DND-41 (cell line): Measurements from ENCODE around the gene AJM1.

Source experiments
- ATAC-seq: fragments of 200-7000 bp; cut with Tn5 transposase; 3 replicates; pipeline ENCODE4 v1.9.1; 2021; ENCODE audit warnings: low read depth; ENCODE audit not compliant: insufficient read depth
- DNase-seq: peaks from one replicate; pipeline ENCODE4 v3.0.0-alpha.2; 2020
- H2AFZ ChIP-seq: 2 replicates; pipeline ENCODE4 v1.6.0; 2012; ENCODE audit warnings: low read depth, low read length
- H3K27ac ChIP-seq: 2 replicates; pipeline ENCODE4 v1.5.1; 2012; ENCODE audit warnings: low read length, inconsistent platforms
- H3K27me3 ChIP-seq: fragments of 200-600 bp; sonication (generic); 2 replicates; pipeline ENCODE4 v1.6.0; 2012; ENCODE audit warnings: low read length, mild to moderate bottlenecking, inconsistent platforms; ENCODE audit not compliant: insufficient read depth, poor library complexity
- H3K36me3 ChIP-seq: 2 replicates; pipeline ENCODE4 v1.5.1; 2012; ENCODE audit warnings: low read length, inconsistent platforms; ENCODE audit not compliant: insufficient read depth
- H3K4me1 ChIP-seq: 2 replicates; pipeline ENCODE4 v1.5.1; 2012; ENCODE audit warnings: mild to moderate bottlenecking, low read length; ENCODE audit not compliant: insufficient read depth
- H3K4me2 ChIP-seq: 2 replicates; pipeline ENCODE4 v1.6.0; 2012; ENCODE audit warnings: mild to moderate bottlenecking, moderate library complexity, low read length, inconsistent platforms; ENCODE audit not compliant: insufficient read depth
- H3K4me3 ChIP-seq, 2 experiments: fragments of 200-600 bp in 1 of 2; shearing (Covaris generic) in 1 of 2; 2 replicates each; pipeline ENCODE4 v1.5.1; 2012 to 2016; ENCODE audit warnings: inconsistent platforms in 2 of 2, low read length in 2 of 2, mild to moderate bottlenecking in 2 of 2, low read depth in 1 of 2, moderate library complexity in 1 of 2
- H3K79me2 ChIP-seq: 2 replicates; pipeline ENCODE4 v1.6.0; 2012; ENCODE audit warnings: low read length, inconsistent platforms; ENCODE audit not compliant: insufficient read depth
- H3K9ac ChIP-seq: 2 replicates; pipeline ENCODE4 v1.6.0; 2012; ENCODE audit warnings: low read depth, mild to moderate bottlenecking, inconsistent platforms, low read length, moderate library complexity
- H3K9me3 ChIP-seq: 2 replicates; pipeline ENCODE4 v1.5.1; 2012; ENCODE audit warnings: low read length, moderate library complexity, mild to moderate bottlenecking, inconsistent platforms; ENCODE audit not compliant: insufficient read depth, severe bottlenecking
- H4K20me1 ChIP-seq: 2 replicates; pipeline ENCODE4 v1.6.0; 2012; ENCODE audit warnings: low read length; ENCODE audit not compliant: insufficient read depth
- CTCF ChIP-seq: IDR thresholded peaks from 2 replicates; pipeline ENCODE4 v1.5.1; 2012; ENCODE audit warnings: borderline replicate concordance, low read length, moderate library complexity, mild to moderate bottlenecking; ENCODE audit not compliant: poor library complexity, severe bottlenecking; ENCODE audit errors: extremely low read depth
- EZH2 ChIP-seq: IDR thresholded peaks from 3 replicates; pipeline ENCODE4 v1.6.1; 2012; ENCODE audit warnings: borderline replicate concordance, low read depth, mild to moderate bottlenecking, moderate library complexity, low read length, inconsistent platforms; ENCODE audit not compliant: severe bottlenecking

The AJM1 gene

GRCh38 chr9:136847088-136847825, 5.0 kb downstream of the AJM1 start:
- peak overlapping the region; percentile 88 for H3K9ac ChIP-seq
- H3K27ac ChIP-seq, result no peak overlapping the region
- H3K27me3 ChIP-seq, result no peaks in the 10 kb centered on the region
- peaks cover 26% of the 10 kb centered on the region for H3K4me1 ChIP-seq
- TF ChIP-seq CTCF (no peak), EZH2 (no peak)
- peak overlapping the region; percentile 84; the same call in 1 of the 2 replicates for H2AFZ ChIP-seq
- peaks cover 6% of the 10 kb centered on the region for H3K79me2 ChIP-seq
- H3K9me3 ChIP-seq, result no peaks in the 10 kb centered on the region
- H3K4me2 ChIP-seq, result peak overlapping the region; percentile 88
- no peak for ATAC-seq
- peaks cover 15% of the 10 kb centered on the region for H4K20me1 ChIP-seq
- peak; percentile 31 for DNase-seq
- peaks cover 23% of the 10 kb centered on the region for H3K36me3 ChIP-seq
- peak overlapping the region; percentile 70 to 98; a peak in 3 of 4 replicates for H3K4me3 ChIP-seq

GRCh38 chr9:136847826-136848392, 5.6 kb downstream of the AJM1 start:
- Histone ChIP-seq H3K36me3 (peaks cover 23% of the 10 kb centered on the region), H3K4me2 (peak overlapping the region; percentile 88), H3K9ac (peak overlapping the region; percentile 88), H3K27ac (peak overlapping the region; percentile 76), H3K9me3 (no peaks in the 10 kb centered on the region), H3K79me2 (peaks cover 6% of the 10 kb centered on the region), H3K4me3 (peak overlapping the region; percentile 70 to 98), H3K4me1 (peaks cover 22% of the 10 kb centered on the region), H3K27me3 (no peaks in the 10 kb centered on the region), H2AFZ (peak overlapping the region; percentile 84), H4K20me1 (peaks cover 15% of the 10 kb centered on the region)
- ATAC-seq, result peak; percentile 52
- TF ChIP-seq EZH2, result no peak
- TF ChIP-seq CTCF, result no peak
- DNase-seq, result peak; percentile 84

GRCh38 chr9:136848393-136849037, 6.2 kb downstream of the AJM1 start:
- Histone ChIP-seq H2AFZ (peak overlapping the region; percentile 84), H3K9me3 (no peaks in the 10 kb centered on the region), H3K9ac (peak overlapping the region; percentile 88), H4K20me1 (peaks cover 15% of the 10 kb centered on the region), H3K4me2 (peak overlapping the region; percentile 88), H3K79me2 (peaks cover 6% of the 10 kb centered on the region), H3K27ac (peak overlapping the region; percentile 76), H3K4me3 (peak overlapping the region; percentile 70 to 98), H3K36me3 (peaks cover 23% of the 10 kb centered on the region), H3K4me1 (peaks cover 18% of the 10 kb centered on the region), H3K27me3 (no peaks in the 10 kb centered on the region)
- DNase-seq (no peak), ATAC-seq (peak; percentile 25)
- TF ChIP-seq EZH2 (no peak), CTCF (no peak)
